HEK293 (cell line): ENCODE data around the gene CNPY1.

Source experiments
- ATF2 ChIP-seq: fragments of 450-650 bp; formaldehyde crosslinking; IDR thresholded peaks from 2 replicates; pipeline ENCODE4 v1.5.1; 2016; ENCODE audit warnings: missing biosample characterization, missing genetic modification characterization, low read depth
- CTCF ChIP-seq: fragments of 450-650 bp; formaldehyde crosslinking; IDR thresholded peaks from 2 replicates; pipeline ENCODE4 v1.5.1; 2016; ENCODE audit warnings: missing biosample characterization, missing genetic modification characterization
- HOXC10 ChIP-seq: sonication (generic); formaldehyde crosslinking; IDR thresholded peaks from 2 replicates; pipeline ENCODE4 v1.8.1; 2023; ENCODE audit warnings: mild to moderate bottlenecking, missing genetic modification reagents
- KLF8 ChIP-seq: fragments of 450-650 bp; formaldehyde crosslinking; IDR thresholded peaks from 2 replicates; pipeline ENCODE4 v1.5.1; 2016; ENCODE audit warnings: missing biosample characterization, missing genetic modification characterization
- ZNF174 ChIP-seq: fragments of 450-650 bp; formaldehyde crosslinking; IDR thresholded peaks from 2 replicates; pipeline ENCODE4 v1.5.0; 2017; ENCODE audit warnings: missing biosample characterization, mild to moderate bottlenecking, missing genetic modification characterization
- ZNF24 ChIP-seq: fragments of 450-650 bp; formaldehyde crosslinking; IDR thresholded peaks from 2 replicates; pipeline ENCODE4 v1.5.1; 2016; ENCODE audit warnings: missing biosample characterization, missing genetic modification characterization
- ZNF37A ChIP-seq: fragments of 450-650 bp; IDR thresholded peaks from 2 replicates; pipeline ENCODE4 v1.5.1; 2018; ENCODE audit warnings: missing biosample characterization, missing genetic modification characterization
- ZNF639 ChIP-seq: fragments of 450-650 bp; formaldehyde crosslinking; IDR thresholded peaks from 2 replicates; pipeline ENCODE4 v1.5.1; 2016; ENCODE audit warnings: missing biosample characterization, missing genetic modification characterization
- ZSCAN5A ChIP-seq: fragments of 450-650 bp; formaldehyde crosslinking; IDR thresholded peaks from 2 replicates; pipeline ENCODE4 v1.5.1; 2016; ENCODE audit warnings: missing biosample characterization, missing genetic modification characterization

- TF ChIP-seq KLF8 (tag by site-specific recombination) (no peak), ZSCAN5A (tag by site-specific recombination) (no peak), CTCF (tag by site-specific recombination) (no peak), ZNF37A (tag by site-specific recombination) (no peak), ZNF174 (tag by site-specific recombination) (no peak), HOXC10 (no peak), ATF2 (tag by site-specific recombination) (no peak), ZNF639 (tag by site-specific recombination) (no peak), ZNF24 (no peak)
These were observed 57.8 kb downstream of the CNPY1 start for GRCh38 chr7:155488483-155489127.
